Ascending aorta (tissue), 2 donors: ENCODE results near the gene NOL4L. TPM values are rescaled to one million over a fixed set of nuclear protein-coding genes. Genes with fewer than 3 reads are reported as not detected.

Experiments used
- DNase-seq, 2 donors: peaks; one replicate each; pipeline ENCODE4 v3.0.0-alpha.2; 2019; ENCODE audit warnings: low spot score in 2 of 2
- H3K27ac ChIP-seq, 2 donors: fragments of 200-600 bp; sonication (generic); one replicate each; pipeline ENCODE4 v1.5.1; 2016 to 2017; ENCODE audit warnings: mild to moderate bottlenecking in 1 of 2
- H3K27me3 ChIP-seq: fragments of 200-600 bp; sonication (generic); one replicate; pipeline ENCODE4 v1.5.1; 2017
- H3K36me3 ChIP-seq, 2 donors: fragments of 200-600 bp; sonication (generic); one replicate each; pipeline ENCODE4 v1.5.1; 2016
- H3K4me1 ChIP-seq, 2 donors: fragments of 200-600 bp; sonication (generic); one replicate each; pipeline ENCODE4 v1.5.1; 2016 to 2017; ENCODE audit warnings: mild to moderate bottlenecking in 1 of 2
- H3K4me3 ChIP-seq, 2 donors: fragments of 200-600 bp; sonication (generic); one replicate each; pipeline ENCODE4 v1.5.1; 2016 to 2017; ENCODE audit warnings: mild to moderate bottlenecking in 1 of 2
- H3K9me3 ChIP-seq, 2 donors: fragments of 200-600 bp; sonication (generic); one replicate each; pipeline ENCODE4 v1.5.1; 2016
- CTCF ChIP-seq, 3 experiments: fragments of 200-600 bp in 2 of 3; fragments of 450-650 bp in 1 of 3; sonication (generic) in 2 of 3; IDR thresholded peaks; one replicate each; pipeline ENCODE4 v1.5.1; 2016 to 2019; ENCODE audit warnings: antibody characterized with exemption in 3 of 3, mild to moderate bottlenecking in 1 of 3, moderate library complexity in 1 of 3
- intact Hi-C: fragments of 100-400 bp; cut with DNase I; formaldehyde crosslinking; loops from one replicate; pipeline ENCODE4 v1.15.1; 2023
- total RNA-seq: library from RNA; depleted of rRNA; stranded (reverse); fragments of >200 nt; gene quantifications from one replicate; pipeline ENCODE4 v1.1.0, GENCODE V29; 2016

NOL4L gene
- total RNA-seq, 1 donor from 2014 or later, result 19.8 TPM

DNA sequence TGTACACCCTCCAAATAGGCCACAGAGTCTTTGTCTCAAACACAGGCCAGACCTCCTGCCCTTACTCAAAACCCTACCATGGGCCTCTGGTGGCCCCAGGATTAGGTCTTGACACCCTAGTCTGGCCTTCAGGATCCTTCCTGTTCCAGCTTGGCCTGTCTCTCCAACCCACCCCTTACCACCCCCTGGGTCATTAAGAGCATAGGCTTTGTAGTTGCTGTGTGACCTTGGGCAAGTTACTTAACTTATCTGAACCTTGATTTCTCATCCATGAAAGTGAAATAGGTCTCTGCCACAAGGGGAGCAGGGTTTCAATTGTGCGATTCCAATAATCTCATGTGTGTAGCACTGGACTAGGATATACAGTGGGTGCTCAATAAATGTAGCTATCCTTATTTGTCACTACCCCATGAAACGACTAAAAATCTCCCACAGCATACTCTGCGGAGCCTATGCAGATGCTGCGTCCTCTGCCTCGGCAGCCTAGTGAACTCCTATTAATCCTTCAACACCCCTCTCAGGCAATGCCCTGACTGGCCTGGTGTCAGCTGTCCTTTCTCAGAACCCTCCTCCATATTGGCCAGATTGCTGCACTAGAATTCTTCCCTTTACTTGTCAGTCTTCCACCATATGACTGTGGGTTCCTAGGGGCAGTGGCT is 39.7 kb upstream of the NOL4L start:
- Histone ChIP-seq H3K4me1 (peaks cover 0 to 4% of the 10 kb centered on the region in 2 donors), H3K36me3 (no peaks in the 10 kb centered on the region), H3K27ac (no peak overlapping the region), H3K9me3 (no peaks in the 10 kb centered on the region), H3K27me3 (no peaks in the 10 kb centered on the region), H3K4me3 (no peak overlapping the region)
- intact Hi-C loops, result no loop called here
- no peak for TF ChIP-seq CTCF (IDR thresholded peaks at IDR 0.05)
- DNase-seq, result no peak

- no peaks in the 10 kb centered on the region for H3K27me3 ChIP-seq
- peaks cover 0 to 4% of the 10 kb centered on the region in 2 donors for H3K4me1 ChIP-seq
- no peak overlapping the region for H3K4me3 ChIP-seq
- no peaks in the 10 kb centered on the region for H3K36me3 ChIP-seq
- DNase-seq, result no peak
- no peak for TF ChIP-seq CTCF (IDR thresholded peaks at IDR 0.05)
- no peaks in the 10 kb centered on the region for H3K9me3 ChIP-seq
- intact Hi-C loops, result no loop called here
- H3K27ac ChIP-seq, result no peak overlapping the region
Measured at GRCh38 chr20:32623667-32624157, 38.6 kb upstream of the NOL4L start.

- Histone ChIP-seq H3K27ac (no peak overlapping the region), H3K9me3 (no peaks in the 10 kb centered on the region), H3K36me3 (no peaks in the 10 kb centered on the region), H3K4me1 (peaks cover 0 to 4% of the 10 kb centered on the region in 2 donors), H3K27me3 (no peaks in the 10 kb centered on the region), H3K4me3 (no peak overlapping the region)
- intact Hi-C loops, result no loop called here
- no peak for TF ChIP-seq CTCF (IDR thresholded peaks at IDR 0.05)
- DNase-seq, result no peak
Measured at GRCh38 chr20:32622585-32623468, 37.7 kb upstream of the NOL4L start.

- intact Hi-C loops, result no loop called here
- TF ChIP-seq CTCF (IDR thresholded peaks at IDR 0.05), result no peak
- no peak overlapping the region for H3K4me3 ChIP-seq
Measured at GRCh38 chr20:32621891-32622584, 36.9 kb upstream of the NOL4L start.

GRCh38 chr20:32621071-32621890 is 36.1 kb upstream of the NOL4L start:
- DNase-seq, result no peak
- Histone ChIP-seq H3K9me3 (no peaks in the 10 kb centered on the region), H3K4me1 (no peaks in the 10 kb centered on the region), H3K4me3 (no peak overlapping the region), H3K27me3 (no peaks in the 10 kb centered on the region), H3K36me3 (no peaks in the 10 kb centered on the region), H3K27ac (no peak overlapping the region)
- intact Hi-C loops, result no loop called here
- no peak for TF ChIP-seq CTCF (IDR thresholded peaks at IDR 0.05)

More at GRCh38 chr20:32621891-32622584, 36.9 kb upstream of the NOL4L start:
- H3K36me3 ChIP-seq, result no peaks in the 10 kb centered on the region
- H3K27ac ChIP-seq, result no peak overlapping the region
- no peaks in the 10 kb centered on the region for H3K9me3 ChIP-seq
- no peaks in the 10 kb centered on the region for H3K27me3 ChIP-seq
- no peak for DNase-seq
- H3K4me1 ChIP-seq, result peaks cover 0 to under 1% of the 10 kb centered on the region in 2 donors
